HK-2 (cell line): Measurements from ENCODE around the gene LRRC45.

Experiments used
- DNase-seq: peaks from one replicate; pipeline ENCODE4 v3.0.0-alpha.2; 2018; ENCODE audit not compliant: unreplicated experiment

The LRRC45 gene

GRCh38 chr17:82062076-82062983, 39.2 kb downstream of the LRRC45 start:
- no peak for DNase-seq

GRCh38 chr17:82062984-82063368, 39.9 kb downstream of the LRRC45 start:
- no peak for DNase-seq

GRCh38 chr17:82063424-82064415, 40.6 kb downstream of the LRRC45 start:
- DNase-seq = no peak

- peak; percentile 49 for DNase-seq
Observed at GRCh38 chr17:82064433-82065192, 41.5 kb downstream of the LRRC45 start.

GRCh38 chr17:82065193-82065637, 42.1 kb downstream of the LRRC45 start:
- DNase-seq = no peak

- DNase-seq = peak; percentile 51
Observed at GRCh38 chr17:82065638-82066303, 42.7 kb downstream of the LRRC45 start, which contains the start of gene DUS1L. Gene DUS1L (minus strand): TSS chr17:82065804. CDS start chr17:82065059, 745 bp downstream.

GRCh38 chr17:82070611-82071010, 47.5 kb downstream of the LRRC45 start:
- no peak for DNase-seq

GRCh38 chr17:82072827-82073226, 49.7 kb downstream of the LRRC45 start:
- no peak for DNase-seq

- no peak for DNase-seq
Observed at GRCh38 chr17:82073446-82073845, 50.3 kb downstream of the LRRC45 start.

- DNase-seq = no peak
Observed at GRCh38 chr17:82076018-82076784, 53.1 kb downstream of the LRRC45 start.

- no peak for DNase-seq
Observed at GRCh38 chr17:82076785-82077591, 53.9 kb downstream of the LRRC45 start.

- no peak for DNase-seq
Observed at GRCh38 chr17:82077617-82078358, 54.7 kb downstream of the LRRC45 start.

- no peak for DNase-seq
Observed at GRCh38 chr17:82078433-82078832, 55.3 kb downstream of the LRRC45 start.

- DNase-seq = no peak
Observed at GRCh38 chr17:82079001-82079677, 56.0 kb downstream of the LRRC45 start.

GRCh38 chr17:82080048-82080788, 57.1 kb downstream of the LRRC45 start:
- DNase-seq = no peak
